MM.1S (cell line): ENCODE data around the gene TRIM14.

Source experiments
- DNase-seq: peaks from one replicate; pipeline ENCODE4 v3.0.0-alpha.2; 2015
- H2AFZ ChIP-seq: fragments of 300-600 bp; sonication (generic); 2 replicates; pipeline ENCODE4 v1.6.0; 2016; ENCODE audit warnings: antibody characterized with exemption, low read length
- H3F3A ChIP-seq: fragments of 300-600 bp; sonication (generic); 2 replicates; pipeline ENCODE4 v1.6.1; 2016; ENCODE audit warnings: mild to moderate bottlenecking, antibody characterized with exemption, low read length, moderate library complexity, mixed read lengths; ENCODE audit not compliant: insufficient read depth
- H3K27ac ChIP-seq: fragments of 300-600 bp; sonication (generic); 2 replicates; pipeline ENCODE4 v1.5.1; 2016; ENCODE audit warnings: mild to moderate bottlenecking, low read length
- H3K27me3 ChIP-seq: fragments of 300-600 bp; sonication (generic); replicated peaks from 2 replicates; pipeline ENCODE4 v1.6.0; 2016; ENCODE audit warnings: low read length; ENCODE audit not compliant: insufficient read depth
- H3K36me3 ChIP-seq: fragments of 300-600 bp; sonication (generic); replicated peaks from 2 replicates; pipeline ENCODE4 v1.6.1; 2016; ENCODE audit warnings: mild to moderate bottlenecking, low read length, mixed read lengths; ENCODE audit not compliant: insufficient read depth
- H3K4me1 ChIP-seq: fragments of 300-600 bp; sonication (generic); 2 replicates; pipeline ENCODE4 v1.6.1; 2016; ENCODE audit warnings: low read length, mixed read lengths
- H3K4me2 ChIP-seq: fragments of 300-600 bp; sonication (generic); 2 replicates; pipeline ENCODE4 v1.6.0; 2016; ENCODE audit warnings: low read depth, low read length
- H3K4me3 ChIP-seq: fragments of 300-600 bp; sonication (generic); 2 replicates; pipeline ENCODE4 v1.5.1; 2016; ENCODE audit warnings: low read length, mixed read lengths
- H3K79me2 ChIP-seq: fragments of 300-600 bp; sonication (generic); 2 replicates; pipeline ENCODE4 v1.6.1; 2016; ENCODE audit warnings: mixed run types, low read length, mixed read lengths
- H3K9ac ChIP-seq: fragments of 300-600 bp; sonication (generic); 2 replicates; pipeline ENCODE4 v1.6.1; 2016; ENCODE audit warnings: low read length, mixed read lengths
- H3K9me2 ChIP-seq: fragments of 300-600 bp; sonication (generic); replicated peaks from 2 replicates; pipeline ENCODE4 v1.6.1; 2016; ENCODE audit warnings: mild to moderate bottlenecking, low read length, mixed read lengths; ENCODE audit not compliant: insufficient read depth
- H3K9me3 ChIP-seq: fragments of 300-600 bp; sonication (generic); replicated peaks from 2 replicates; pipeline ENCODE4 v1.6.1; 2016; ENCODE audit warnings: mild to moderate bottlenecking, low read length, mixed read lengths; ENCODE audit not compliant: insufficient read depth
- H4K20me1 ChIP-seq: fragments of 300-600 bp; sonication (generic); 2 replicates; pipeline ENCODE4 v1.6.1; 2016; ENCODE audit warnings: mild to moderate bottlenecking, low read length, moderate library complexity, mixed read lengths; ENCODE audit not compliant: insufficient read depth
- EZH2 ChIP-seq: fragments of 300-600 bp; sonication (generic); optimal IDR thresholded peaks from 2 replicates; pipeline ENCODE3; 2017; ENCODE audit warnings: low read depth, mild to moderate bottlenecking, antibody characterized with exemption, low read length, mixed read lengths
- EZH2phosphoT487 ChIP-seq: fragments of 300-600 bp; sonication (generic); IDR thresholded peaks from 2 replicates; pipeline ENCODE4 v1.6.1; 2018; ENCODE audit warnings: antibody characterized with exemption, low read length
- TF ChIP-seq, protein P1 (sequence below): fragments of 300-600 bp; sonication (generic); IDR thresholded peaks from 2 replicates; pipeline ENCODE4 v1.5.1; 2016; ENCODE audit warnings: antibody characterized with exemption, low read length, mixed read lengths

TRIM14 gene

DNA sequence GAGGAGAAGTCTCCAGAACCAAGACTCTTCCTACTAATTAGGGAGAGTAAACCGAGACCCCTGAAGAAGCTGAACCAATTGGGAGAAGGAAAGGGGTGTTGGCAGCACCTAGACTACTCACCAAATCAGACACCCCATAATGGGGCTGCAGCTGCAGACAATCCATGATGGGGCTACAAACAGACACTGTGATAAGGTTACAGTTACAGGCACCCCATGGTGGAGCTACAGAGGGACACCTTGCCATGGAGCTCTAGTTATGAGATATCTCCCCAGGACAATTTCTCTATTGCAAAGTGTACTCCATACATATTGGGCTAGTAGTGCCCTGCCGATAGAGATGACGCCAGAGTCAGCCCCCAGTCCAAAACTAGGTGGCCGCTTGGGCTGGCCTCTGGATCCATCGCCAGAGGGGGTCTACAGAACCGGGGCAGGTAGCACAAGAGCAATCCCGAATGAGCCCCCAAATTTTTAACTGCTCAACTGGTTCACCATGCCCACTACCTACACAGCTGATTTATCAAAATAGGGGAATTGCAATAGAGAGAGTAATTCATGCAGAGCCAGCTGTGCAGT is 64.6 kb downstream of the TRIM14 start:
- H3K4me1 ChIP-seq = no peaks in the 10 kb centered on the region
- no peaks in the 10 kb centered on the region for H3K9me3 ChIP-seq
- no peaks in the 10 kb centered on the region for H3K36me3 ChIP-seq
- no peaks in the 10 kb centered on the region for H3K9me2 ChIP-seq
- H3K79me2 ChIP-seq = peaks cover 26% of the 10 kb centered on the region
- TF ChIP-seq EZH2phosphoT487 (no peak), EZH2 (no peak)
- TF ChIP-seq, protein P1, sequence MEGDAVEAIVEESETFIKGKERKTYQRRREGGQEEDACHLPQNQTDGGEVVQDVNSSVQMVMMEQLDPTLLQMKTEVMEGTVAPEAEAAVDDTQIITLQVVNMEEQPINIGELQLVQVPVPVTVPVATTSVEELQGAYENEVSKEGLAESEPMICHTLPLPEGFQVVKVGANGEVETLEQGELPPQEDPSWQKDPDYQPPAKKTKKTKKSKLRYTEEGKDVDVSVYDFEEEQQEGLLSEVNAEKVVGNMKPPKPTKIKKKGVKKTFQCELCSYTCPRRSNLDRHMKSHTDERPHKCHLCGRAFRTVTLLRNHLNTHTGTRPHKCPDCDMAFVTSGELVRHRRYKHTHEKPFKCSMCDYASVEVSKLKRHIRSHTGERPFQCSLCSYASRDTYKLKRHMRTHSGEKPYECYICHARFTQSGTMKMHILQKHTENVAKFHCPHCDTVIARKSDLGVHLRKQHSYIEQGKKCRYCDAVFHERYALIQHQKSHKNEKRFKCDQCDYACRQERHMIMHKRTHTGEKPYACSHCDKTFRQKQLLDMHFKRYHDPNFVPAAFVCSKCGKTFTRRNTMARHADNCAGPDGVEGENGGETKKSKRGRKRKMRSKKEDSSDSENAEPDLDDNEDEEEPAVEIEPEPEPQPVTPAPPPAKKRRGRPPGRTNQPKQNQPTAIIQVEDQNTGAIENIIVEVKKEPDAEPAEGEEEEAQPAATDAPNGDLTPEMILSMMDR = no peak
- no peaks in the 10 kb centered on the region for H4K20me1 ChIP-seq
- no peaks in the 10 kb centered on the region for H3K27me3 ChIP-seq
- H3K4me2 ChIP-seq = no peak overlapping the region
- no peak overlapping the region for H3K27ac ChIP-seq
- H3F3A ChIP-seq = peaks cover 12% of the 10 kb centered on the region
- no peak overlapping the region for H2AFZ ChIP-seq
- no peak overlapping the region for H3K4me3 ChIP-seq
- DNase-seq = no peak
- no peak overlapping the region for H3K9ac ChIP-seq

DNA sequence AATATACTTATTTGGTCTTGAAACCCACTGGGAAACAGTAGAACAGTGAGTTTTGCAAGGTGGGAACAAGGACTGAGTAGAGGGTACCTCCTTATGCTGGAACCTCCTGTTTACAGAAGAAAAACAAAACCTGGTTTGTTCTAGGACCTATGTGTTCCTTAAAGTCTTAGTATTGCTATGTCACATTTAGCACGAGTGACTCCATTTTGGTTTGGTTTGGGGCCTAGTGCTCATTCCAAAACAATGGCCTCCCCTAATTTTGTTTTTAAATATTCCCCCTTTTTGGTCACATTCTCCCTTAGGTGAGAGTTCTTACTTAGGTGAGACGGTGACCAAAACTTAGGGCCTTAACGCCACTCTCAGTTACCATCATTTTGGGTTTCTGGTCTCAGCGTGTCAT is 68.7 kb downstream of the TRIM14 start:
- Histone ChIP-seq H4K20me1 (no peaks in the 10 kb centered on the region), H3K9me2 (no peaks in the 10 kb centered on the region), H3K4me3 (no peak overlapping the region), H3K4me1 (no peaks in the 10 kb centered on the region), H2AFZ (no peak overlapping the region), H3K4me2 (no peak overlapping the region), H3K79me2 (peaks cover 27% of the 10 kb centered on the region), H3F3A (no peaks in the 10 kb centered on the region), H3K9me3 (no peaks in the 10 kb centered on the region), H3K36me3 (no peaks in the 10 kb centered on the region), H3K27ac (no peak overlapping the region), H3K27me3 (no peaks in the 10 kb centered on the region), H3K9ac (no peak overlapping the region)
- TF ChIP-seq EZH2 (no peak), EZH2phosphoT487 (no peak)
- TF ChIP-seq, protein P1 = no peak
- no peak for DNase-seq

DNA sequence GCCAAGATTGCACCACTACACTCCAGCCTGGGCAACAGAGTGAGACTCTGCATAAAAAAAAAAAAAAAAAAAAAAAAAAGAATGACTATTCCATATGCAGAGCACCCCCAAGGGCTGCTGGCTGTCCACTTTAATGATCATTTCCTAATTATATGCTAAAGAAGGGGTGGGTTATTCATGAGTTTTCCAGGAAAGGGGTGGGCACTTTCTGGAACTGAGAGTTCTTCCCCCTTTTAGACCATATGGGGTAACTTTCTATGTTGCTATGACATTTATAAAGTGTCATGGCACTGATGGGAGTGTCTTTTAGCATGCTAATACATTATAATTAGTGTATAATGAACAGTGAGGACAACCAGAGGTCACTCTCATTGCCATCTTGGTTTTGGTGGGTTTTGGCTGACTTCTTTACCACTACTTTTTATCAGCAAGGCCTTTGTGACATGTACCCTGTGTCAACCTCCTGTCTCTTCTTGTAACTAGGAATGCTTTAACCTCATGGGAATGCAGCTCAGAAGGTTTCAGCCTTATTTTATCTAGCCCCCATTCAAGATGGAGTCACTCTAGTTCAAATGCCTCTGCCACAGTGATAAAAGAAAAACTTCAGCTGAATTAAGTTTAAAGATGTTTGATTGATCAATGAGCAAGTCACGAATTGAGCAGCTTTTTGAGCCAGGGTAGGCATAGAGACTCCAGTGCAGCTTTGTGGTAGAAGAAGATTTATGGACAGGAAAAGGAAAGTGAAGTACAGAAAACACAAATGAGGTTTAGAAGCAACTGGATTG is 69.5 kb downstream of the TRIM14 start:
- Histone ChIP-seq H3K36me3 (no peaks in the 10 kb centered on the region), H3K9ac (no peak overlapping the region)

More for the DNA sequence above, 69.5 kb downstream of the TRIM14 start:
- no peak overlapping the region for H3K27ac ChIP-seq
- peaks cover 27% of the 10 kb centered on the region for H3K79me2 ChIP-seq
- H3K4me2 ChIP-seq = no peak overlapping the region
- no peaks in the 10 kb centered on the region for H3F3A ChIP-seq
- no peaks in the 10 kb centered on the region for H4K20me1 ChIP-seq
- peaks cover 5% of the 10 kb centered on the region for H3K4me1 ChIP-seq
- H3K4me3 ChIP-seq = no peak overlapping the region
- no peak for DNase-seq
- no peaks in the 10 kb centered on the region for H3K9me2 ChIP-seq
- no peaks in the 10 kb centered on the region for H3K27me3 ChIP-seq
- no peaks in the 10 kb centered on the region for H3K9me3 ChIP-seq
- H2AFZ ChIP-seq = no peak overlapping the region
- TF ChIP-seq EZH2 = no peak
- TF ChIP-seq, protein P1 = no peak
- TF ChIP-seq EZH2phosphoT487 = no peak
